Neural cell (in vitro differentiated cells): Measurements from ENCODE around the gene RABEP2. TPM values are rescaled to one million over a fixed set of nuclear protein-coding genes. Genes with fewer than 3 reads are reported as not detected.

Experiments
- H2AFZ ChIP-seq: fragments of 200-600, 300-800 bp; sonication (generic), shearing (Covaris generic); 2 replicates; pipeline ENCODE4 v1.6.0; 2014; ENCODE audit warnings: low read depth, mild to moderate bottlenecking, antibody characterized with exemption, low read length, moderate library complexity
- H3F3A ChIP-seq: fragments of 200-600 bp; shearing (Covaris generic); 2 replicates; pipeline ENCODE4 v1.6.1; 2016; ENCODE audit warnings: mild to moderate bottlenecking, moderate library complexity, mixed read lengths, antibody characterized with exemption, low read length; ENCODE audit not compliant: insufficient read depth, poor library complexity, severe bottlenecking
- H3K27ac ChIP-seq: fragments of 200-600, 300-800 bp; sonication (generic), shearing (Covaris generic); 2 replicates; pipeline ENCODE4 v1.5.1; 2014; ENCODE audit warnings: mild to moderate bottlenecking, low read length, moderate library complexity
- H3K27me3 ChIP-seq: fragments of 300-800, 200-600 bp; sonication (generic), shearing (Covaris generic); 2 replicates; pipeline ENCODE4 v1.6.0; 2014; ENCODE audit warnings: mild to moderate bottlenecking, low read depth, low read length, moderate library complexity; ENCODE audit not compliant: insufficient read depth
- H3K36me3 ChIP-seq: fragments of 300-800, 200-600 bp; sonication (generic), shearing (Covaris generic); 2 replicates; pipeline ENCODE4 v1.5.1; 2014; ENCODE audit warnings: mild to moderate bottlenecking, antibody characterized with exemption, low read length, moderate library complexity; ENCODE audit not compliant: insufficient read depth
- H3K4me2 ChIP-seq: fragments of 300-800, 200-600 bp; sonication (generic), shearing (Covaris generic); 2 replicates; pipeline ENCODE4 v1.6.0; 2014; ENCODE audit warnings: mild to moderate bottlenecking, low read length
- H3K4me3 ChIP-seq: fragments of 300-800, 200-600 bp; sonication (generic), shearing (Covaris generic); 2 replicates; pipeline ENCODE4 v1.5.1; 2014; ENCODE audit warnings: mild to moderate bottlenecking, low read length, moderate library complexity
- H3K79me2 ChIP-seq: fragments of 200-600 bp; shearing (Covaris generic); replicated peaks from 2 replicates; pipeline ENCODE4 v1.6.0; 2014; ENCODE audit warnings: mild to moderate bottlenecking, low read length, moderate library complexity; ENCODE audit not compliant: insufficient read depth
- H3K9ac ChIP-seq: fragments of 300-800, 200-600 bp; sonication (generic), shearing (Covaris generic); 2 replicates; pipeline ENCODE4 v1.6.1; 2016; ENCODE audit warnings: mild to moderate bottlenecking, low read length, mixed read lengths
- H3K9me2 ChIP-seq: fragments of 200-600 bp; shearing (Covaris generic); 2 replicates; pipeline ENCODE4 v1.6.1; 2016; ENCODE audit warnings: mild to moderate bottlenecking, low read length, mixed read lengths; ENCODE audit not compliant: insufficient read depth
- H3K9me3 ChIP-seq: fragments of 200-600, 300-800 bp; sonication (generic), shearing (Covaris generic); 2 replicates; pipeline ENCODE4 v1.6.1; 2016; ENCODE audit warnings: mild to moderate bottlenecking, mixed run types, low read length, moderate library complexity, mixed read lengths
- H4K20me1 ChIP-seq: fragments of 200-600 bp; shearing (Covaris generic); 2 replicates; pipeline ENCODE4 v1.6.1; 2016; ENCODE audit warnings: mild to moderate bottlenecking, mixed run types; ENCODE audit not compliant: insufficient read depth
- EP300 ChIP-seq: fragments of 450-650 bp; conservative IDR thresholded peaks from 2 replicates; pipeline ENCODE4 v1.6.1; 2014; ENCODE audit warnings: antibody characterized with exemption, mild to moderate bottlenecking, moderate library complexity; ENCODE audit not compliant: poor library complexity, severe bottlenecking
- EZH2 ChIP-seq: fragments of 200-600, 300-800 bp; shearing (Covaris generic), sonication (generic); IDR thresholded peaks from 2 replicates; pipeline ENCODE4 v1.6.1; 2014; ENCODE audit warnings: antibody characterized with exemption, low read length, borderline replicate concordance, mild to moderate bottlenecking; ENCODE audit not compliant: insufficient read depth, poor library complexity, severe bottlenecking
- MXI1 ChIP-seq: fragments of 450-650 bp; conservative IDR thresholded peaks from 2 replicates; pipeline ENCODE4 v1.6.1; 2014; ENCODE audit warnings: antibody characterized with exemption, mild to moderate bottlenecking; ENCODE audit not compliant: poor library complexity, severe bottlenecking
- POLR2AphosphoS5 ChIP-seq: IDR thresholded peaks from 2 replicates; pipeline ENCODE4 v1.6.1; 2012
- RAD21 ChIP-seq: fragments of 450-650 bp; conservative IDR thresholded peaks from 2 replicates; pipeline ENCODE4 v1.6.1; 2014; ENCODE audit warnings: antibody characterized with exemption, mild to moderate bottlenecking, moderate library complexity
- SMC3 ChIP-seq: fragments of 450-650 bp; conservative IDR thresholded peaks from 2 replicates; pipeline ENCODE4 v1.6.1; 2014; ENCODE audit warnings: antibody characterized with exemption, mild to moderate bottlenecking, moderate library complexity; ENCODE audit not compliant: poor library complexity
- TAF1 ChIP-seq: IDR thresholded peaks from 2 replicates; pipeline ENCODE4 v1.6.1; 2012; ENCODE audit warnings: low read depth
- polyA plus RNA-seq: library from polyadenylated mRNA; depleted of rRNA; stranded (reverse); fragments of >200 nt; gene quantifications from 2 replicates; pipeline ENCODE4 v1.2.3, GENCODE V29; 2014
- TF ChIP-seq, protein P1 (sequence below): IDR thresholded peaks from 2 replicates; pipeline ENCODE4 v1.6.1; 2012; ENCODE audit warnings: borderline replicate concordance
- TF ChIP-seq, protein P2 (sequence below): fragments of 450-650 bp; IDR thresholded peaks from 2 replicates; pipeline ENCODE4 v1.5.1; 2014; ENCODE audit warnings: antibody characterized with exemption, mild to moderate bottlenecking, moderate library complexity; ENCODE audit not compliant: poor library complexity, severe bottlenecking

Gene RABEP2
- polyA plus RNA-seq, 1 donor from 2014 or later: 27.5 TPM

DNA sequence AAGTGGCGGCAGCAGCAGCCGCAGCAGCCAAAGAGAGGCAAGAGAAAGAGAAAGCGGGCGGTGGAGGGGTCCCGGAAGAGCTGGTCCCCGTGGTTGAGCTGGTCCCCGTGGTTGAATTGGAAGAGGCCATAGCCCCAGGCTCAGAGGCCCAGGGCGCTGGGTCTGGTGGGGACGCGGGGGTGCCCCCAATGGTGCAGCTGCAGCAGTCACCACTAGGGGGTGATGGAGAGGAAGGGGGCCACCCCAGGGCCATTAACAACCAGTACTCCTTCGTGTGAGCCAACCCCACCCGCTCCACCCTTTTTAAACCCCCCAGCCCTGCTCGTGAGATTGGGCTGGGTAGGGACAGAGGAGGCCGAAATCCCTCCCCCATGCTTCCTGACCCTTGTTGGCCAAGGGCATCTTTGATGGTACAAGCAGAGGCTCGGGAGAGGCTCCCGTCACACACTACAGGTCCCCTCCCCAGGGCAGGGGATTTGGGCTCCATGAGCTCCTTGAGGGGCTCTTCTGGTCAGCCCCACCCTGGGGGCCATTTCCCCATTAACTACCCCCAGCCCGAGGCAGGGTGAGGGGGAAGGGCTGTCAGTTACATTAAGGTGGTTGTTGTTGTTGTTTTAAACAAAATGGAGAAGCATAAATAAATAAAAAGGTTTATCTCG is 51.4 kb downstream of the RABEP2 start:
- Histone ChIP-seq H3K36me3 (peaks cover 5% of the 10 kb centered on the region), H3K4me2 (no peak overlapping the region), H3K4me3 (no peak overlapping the region), H3K27ac (no peak overlapping the region), H3K27me3 (no peaks in the 10 kb centered on the region), H3F3A (no peaks in the 10 kb centered on the region), H3K9me2 (no peaks in the 10 kb centered on the region), H3K9ac (no peak overlapping the region), H3K9me3 (no peaks in the 10 kb centered on the region), H4K20me1 (no peaks in the 10 kb centered on the region), H2AFZ (no peak overlapping the region), H3K79me2 (no peaks in the 10 kb centered on the region)
- TF ChIP-seq TAF1: no peak
- no peak for TF ChIP-seq EP300
- TF ChIP-seq, protein P1, sequence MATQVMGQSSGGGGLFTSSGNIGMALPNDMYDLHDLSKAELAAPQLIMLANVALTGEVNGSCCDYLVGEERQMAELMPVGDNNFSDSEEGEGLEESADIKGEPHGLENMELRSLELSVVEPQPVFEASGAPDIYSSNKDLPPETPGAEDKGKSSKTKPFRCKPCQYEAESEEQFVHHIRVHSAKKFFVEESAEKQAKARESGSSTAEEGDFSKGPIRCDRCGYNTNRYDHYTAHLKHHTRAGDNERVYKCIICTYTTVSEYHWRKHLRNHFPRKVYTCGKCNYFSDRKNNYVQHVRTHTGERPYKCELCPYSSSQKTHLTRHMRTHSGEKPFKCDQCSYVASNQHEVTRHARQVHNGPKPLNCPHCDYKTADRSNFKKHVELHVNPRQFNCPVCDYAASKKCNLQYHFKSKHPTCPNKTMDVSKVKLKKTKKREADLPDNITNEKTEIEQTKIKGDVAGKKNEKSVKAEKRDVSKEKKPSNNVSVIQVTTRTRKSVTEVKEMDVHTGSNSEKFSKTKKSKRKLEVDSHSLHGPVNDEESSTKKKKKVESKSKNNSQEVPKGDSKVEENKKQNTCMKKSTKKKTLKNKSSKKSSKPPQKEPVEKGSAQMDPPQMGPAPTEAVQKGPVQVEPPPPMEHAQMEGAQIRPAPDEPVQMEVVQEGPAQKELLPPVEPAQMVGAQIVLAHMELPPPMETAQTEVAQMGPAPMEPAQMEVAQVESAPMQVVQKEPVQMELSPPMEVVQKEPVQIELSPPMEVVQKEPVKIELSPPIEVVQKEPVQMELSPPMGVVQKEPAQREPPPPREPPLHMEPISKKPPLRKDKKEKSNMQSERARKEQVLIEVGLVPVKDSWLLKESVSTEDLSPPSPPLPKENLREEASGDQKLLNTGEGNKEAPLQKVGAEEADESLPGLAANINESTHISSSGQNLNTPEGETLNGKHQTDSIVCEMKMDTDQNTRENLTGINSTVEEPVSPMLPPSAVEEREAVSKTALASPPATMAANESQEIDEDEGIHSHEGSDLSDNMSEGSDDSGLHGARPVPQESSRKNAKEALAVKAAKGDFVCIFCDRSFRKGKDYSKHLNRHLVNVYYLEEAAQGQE: no peak
- TF ChIP-seq, protein P2, sequence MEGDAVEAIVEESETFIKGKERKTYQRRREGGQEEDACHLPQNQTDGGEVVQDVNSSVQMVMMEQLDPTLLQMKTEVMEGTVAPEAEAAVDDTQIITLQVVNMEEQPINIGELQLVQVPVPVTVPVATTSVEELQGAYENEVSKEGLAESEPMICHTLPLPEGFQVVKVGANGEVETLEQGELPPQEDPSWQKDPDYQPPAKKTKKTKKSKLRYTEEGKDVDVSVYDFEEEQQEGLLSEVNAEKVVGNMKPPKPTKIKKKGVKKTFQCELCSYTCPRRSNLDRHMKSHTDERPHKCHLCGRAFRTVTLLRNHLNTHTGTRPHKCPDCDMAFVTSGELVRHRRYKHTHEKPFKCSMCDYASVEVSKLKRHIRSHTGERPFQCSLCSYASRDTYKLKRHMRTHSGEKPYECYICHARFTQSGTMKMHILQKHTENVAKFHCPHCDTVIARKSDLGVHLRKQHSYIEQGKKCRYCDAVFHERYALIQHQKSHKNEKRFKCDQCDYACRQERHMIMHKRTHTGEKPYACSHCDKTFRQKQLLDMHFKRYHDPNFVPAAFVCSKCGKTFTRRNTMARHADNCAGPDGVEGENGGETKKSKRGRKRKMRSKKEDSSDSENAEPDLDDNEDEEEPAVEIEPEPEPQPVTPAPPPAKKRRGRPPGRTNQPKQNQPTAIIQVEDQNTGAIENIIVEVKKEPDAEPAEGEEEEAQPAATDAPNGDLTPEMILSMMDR: no peak
- no peak for TF ChIP-seq POLR2AphosphoS5
- no peak for TF ChIP-seq MXI1
- no peak for TF ChIP-seq EZH2
- TF ChIP-seq RAD21: no peak

DNA sequence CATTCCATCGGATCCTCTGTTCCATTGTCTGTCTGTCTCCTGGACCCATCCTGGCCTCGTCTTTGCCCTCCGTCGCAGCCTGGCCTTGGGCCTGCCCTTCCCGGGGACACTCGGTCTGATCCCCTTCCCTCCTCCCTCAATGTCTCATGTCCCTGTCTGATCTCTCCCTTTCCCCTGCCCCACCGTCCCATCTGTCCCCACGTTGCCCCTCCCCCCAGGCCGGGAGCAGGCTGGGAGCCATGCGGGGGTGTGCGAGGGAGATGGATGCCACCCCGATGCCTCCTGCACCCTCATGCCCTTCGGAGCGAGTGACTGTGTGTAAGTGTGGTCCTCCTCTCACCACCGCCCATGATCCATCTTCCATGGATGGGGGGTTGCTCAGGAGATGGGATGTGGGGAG is 52.1 kb downstream of the RABEP2 start:
- TF ChIP-seq EP300 (no peak), TAF1 (no peak), EZH2 (no peak), MXI1 (no peak), RAD21 (no peak), POLR2AphosphoS5 (no peak), SMC3 (no peak)
- TF ChIP-seq, protein P2: no peak
- TF ChIP-seq, protein P1: no peak
- no peak overlapping the region for H3K4me2 ChIP-seq
- H3F3A ChIP-seq: no peaks in the 10 kb centered on the region
- no peaks in the 10 kb centered on the region for H3K9me3 ChIP-seq
- H3K27ac ChIP-seq: no peak overlapping the region
- no peak overlapping the region for H3K4me3 ChIP-seq
- H3K27me3 ChIP-seq: no peaks in the 10 kb centered on the region
- H3K36me3 ChIP-seq: peaks cover 5% of the 10 kb centered on the region
- no peaks in the 10 kb centered on the region for H4K20me1 ChIP-seq
- no peaks in the 10 kb centered on the region for H3K79me2 ChIP-seq
- no peak overlapping the region for H3K9ac ChIP-seq
- H3K9me2 ChIP-seq: no peaks in the 10 kb centered on the region
- no peak overlapping the region for H2AFZ ChIP-seq
